ENCODE data around the gene TMPRSS2.

Gene TMPRSS2

DNA sequence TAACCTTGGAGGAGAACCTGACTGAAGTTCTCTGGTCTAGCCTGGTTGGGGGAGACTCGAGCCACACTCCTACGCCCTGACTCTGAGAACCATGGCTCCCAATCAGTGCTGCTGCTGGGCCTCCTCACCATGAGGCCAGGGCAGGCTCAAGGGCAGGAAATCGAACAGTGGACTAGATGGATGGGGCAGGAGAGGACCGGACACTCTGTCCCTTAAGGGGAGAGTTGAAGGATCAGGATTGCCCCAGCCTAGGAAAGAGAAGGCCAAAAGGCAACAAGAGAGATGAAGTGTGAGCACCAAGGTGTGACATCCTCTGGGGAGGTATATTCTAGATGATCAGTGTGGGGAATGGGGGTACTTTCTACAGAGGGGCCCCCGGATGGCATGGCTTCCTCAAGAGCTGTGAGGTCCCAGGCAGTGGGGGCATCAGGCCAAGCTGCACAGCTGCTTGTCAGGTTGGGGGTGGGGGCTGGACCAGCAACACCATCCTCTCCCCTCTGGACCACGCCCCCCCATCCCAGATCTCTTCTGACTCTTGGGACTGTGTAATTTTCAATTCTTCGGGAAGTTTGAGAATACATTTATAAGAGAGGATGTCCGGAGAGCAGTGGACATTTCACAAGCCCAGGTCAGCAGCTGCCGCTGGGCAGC lies 47.9 kb downstream of the TMPRSS2 start:
- peaks cover 5% of the 10 kb centered on the region; the same call in 1 of the 2 replicates for H3K4me1 ChIP-seq (ENCODE audit: insufficient read depth, low read length)
- peaks cover 12% of the 10 kb centered on the region for H3K9me3 ChIP-seq (ENCODE audit: insufficient read depth, low read depth, low read length)
- no peak overlapping the region for H3K9ac ChIP-seq (ENCODE audit: low read depth, low read length)
- no peak overlapping the region for H3K4me3 ChIP-seq (ENCODE audit: low read length)
- H3K36me3 ChIP-seq (ENCODE audit: insufficient read depth, low read depth, low read length), result peaks cover 12% of the 10 kb centered on the region
- H3K27me3 ChIP-seq (ENCODE audit: insufficient read depth, low read length), result no peaks in the 10 kb centered on the region
- no peak overlapping the region for H3K27ac ChIP-seq (ENCODE audit: low read length)

DNA sequence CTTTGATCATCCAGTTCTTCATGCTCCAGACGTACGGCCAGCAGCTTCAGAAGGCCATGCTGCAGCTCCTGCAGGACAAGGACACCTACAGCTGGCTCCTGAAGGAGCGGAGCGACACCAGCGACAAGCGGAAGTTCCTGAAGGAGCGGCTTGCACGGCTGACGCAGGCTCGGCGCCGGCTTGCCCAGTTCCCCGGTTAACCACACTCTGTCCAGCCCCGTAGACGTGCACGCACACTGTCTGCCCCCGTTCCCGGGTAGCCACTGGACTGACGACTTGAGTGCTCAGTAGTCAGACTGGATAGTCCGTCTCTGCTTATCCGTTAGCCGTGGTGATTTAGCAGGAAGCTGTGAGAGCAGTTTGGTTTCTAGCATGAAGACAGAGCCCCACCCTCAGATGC lies 49.4 kb downstream of the TMPRSS2 start:
- peaks cover 8% of the 10 kb centered on the region for H3K4me1 ChIP-seq (ENCODE audit: insufficient read depth, low read length)
- no peak overlapping the region for H3K4me3 ChIP-seq (ENCODE audit: low read length)
- H3K9ac ChIP-seq (ENCODE audit: low read depth, low read length), result no peak overlapping the region
- H3K27me3 ChIP-seq (ENCODE audit: insufficient read depth, low read length), result no peaks in the 10 kb centered on the region
- H3K36me3 ChIP-seq (ENCODE audit: insufficient read depth, low read depth, low read length), result no peaks in the 10 kb centered on the region
- peaks cover 1% of the 10 kb centered on the region for H3K9me3 ChIP-seq (ENCODE audit: insufficient read depth, low read depth, low read length)
- H3K27ac ChIP-seq (ENCODE audit: low read length), result no peak overlapping the region

DNA sequence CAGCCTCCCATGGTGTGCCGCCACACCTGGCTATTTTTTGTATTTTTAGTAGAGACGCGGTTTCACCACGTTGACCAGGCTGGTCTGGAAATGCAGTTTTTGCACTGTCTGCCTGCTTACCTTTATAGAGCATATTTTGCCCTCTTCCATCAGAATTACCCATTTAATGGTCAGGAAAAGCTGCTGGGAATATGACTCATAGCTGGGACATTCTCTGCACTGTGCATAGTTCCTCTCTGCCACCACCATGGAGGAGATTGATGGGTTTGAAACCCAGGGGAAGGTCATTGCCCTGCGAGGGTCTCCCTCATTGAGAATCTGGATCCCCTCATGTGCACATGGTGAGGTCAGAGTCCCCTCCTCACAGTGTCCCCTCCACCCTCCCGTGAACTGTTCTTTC lies 49.8 kb downstream of the TMPRSS2 start:
- no peak overlapping the region for H3K27ac ChIP-seq (ENCODE audit: low read length)
- no peak overlapping the region for H3K9ac ChIP-seq (ENCODE audit: low read depth, low read length)
- no peaks in the 10 kb centered on the region for H3K27me3 ChIP-seq (ENCODE audit: insufficient read depth, low read length)
- H3K4me3 ChIP-seq (ENCODE audit: low read length), result no peak overlapping the region
- no peaks in the 10 kb centered on the region; the same call in 1 of the 2 replicates for H3K9me3 ChIP-seq (ENCODE audit: insufficient read depth, low read depth, low read length)
- H3K36me3 ChIP-seq (ENCODE audit: insufficient read depth, low read depth, low read length), result no peaks in the 10 kb centered on the region
- H3K4me1 ChIP-seq (ENCODE audit: insufficient read depth, low read length), result peaks cover 8% of the 10 kb centered on the region

DNA sequence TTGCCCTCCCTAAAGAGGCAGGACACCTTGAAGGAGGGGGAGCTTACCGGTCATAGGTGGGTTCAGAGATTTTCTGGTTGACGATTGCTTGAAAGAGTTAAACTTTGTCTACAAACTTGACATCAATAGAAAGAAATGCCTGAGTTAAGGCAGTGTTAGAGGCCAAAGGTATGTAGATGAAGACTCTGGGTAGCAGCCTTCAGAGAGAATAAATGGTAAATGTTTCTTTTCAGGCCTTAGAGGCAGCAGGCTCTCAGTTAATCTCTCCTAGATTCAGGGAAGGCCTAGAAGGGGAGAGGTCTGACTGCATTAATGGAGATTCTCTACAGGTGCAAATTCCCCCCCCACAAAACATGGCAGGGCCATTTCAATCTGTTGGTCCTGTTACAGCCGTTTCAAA lies 54.2 kb downstream of the TMPRSS2 start:
- H3K27me3 ChIP-seq (ENCODE audit: insufficient read depth, low read length), result no peaks in the 10 kb centered on the region
- H3K4me1 ChIP-seq (ENCODE audit: insufficient read depth, low read length), result peaks cover 3% of the 10 kb centered on the region
- H3K36me3 ChIP-seq (ENCODE audit: insufficient read depth, low read depth, low read length), result no peaks in the 10 kb centered on the region
- H3K27ac ChIP-seq (ENCODE audit: low read length), result no peak overlapping the region
- H3K4me3 ChIP-seq (ENCODE audit: low read length), result no peak overlapping the region
- no peaks in the 10 kb centered on the region for H3K9me3 ChIP-seq (ENCODE audit: insufficient read depth, low read depth, low read length)
- H3K9ac ChIP-seq (ENCODE audit: low read depth, low read length), result no peak overlapping the region

GRCh38 chr21:41453198-41453597 lies 54.8 kb downstream of the TMPRSS2 start:
- no peaks in the 10 kb centered on the region for H3K27me3 ChIP-seq (ENCODE audit: insufficient read depth, low read length)
- H3K4me3 ChIP-seq (ENCODE audit: low read length), result no peak overlapping the region
- H3K9me3 ChIP-seq (ENCODE audit: insufficient read depth, low read depth, low read length), result no peaks in the 10 kb centered on the region
- no peak overlapping the region for H3K9ac ChIP-seq (ENCODE audit: low read depth, low read length)
- peaks cover 3% of the 10 kb centered on the region for H3K4me1 ChIP-seq (ENCODE audit: insufficient read depth, low read length)
- no peaks in the 10 kb centered on the region for H3K36me3 ChIP-seq (ENCODE audit: insufficient read depth, low read depth, low read length)
- H3K27ac ChIP-seq (ENCODE audit: low read length), result no peak overlapping the region

DNA sequence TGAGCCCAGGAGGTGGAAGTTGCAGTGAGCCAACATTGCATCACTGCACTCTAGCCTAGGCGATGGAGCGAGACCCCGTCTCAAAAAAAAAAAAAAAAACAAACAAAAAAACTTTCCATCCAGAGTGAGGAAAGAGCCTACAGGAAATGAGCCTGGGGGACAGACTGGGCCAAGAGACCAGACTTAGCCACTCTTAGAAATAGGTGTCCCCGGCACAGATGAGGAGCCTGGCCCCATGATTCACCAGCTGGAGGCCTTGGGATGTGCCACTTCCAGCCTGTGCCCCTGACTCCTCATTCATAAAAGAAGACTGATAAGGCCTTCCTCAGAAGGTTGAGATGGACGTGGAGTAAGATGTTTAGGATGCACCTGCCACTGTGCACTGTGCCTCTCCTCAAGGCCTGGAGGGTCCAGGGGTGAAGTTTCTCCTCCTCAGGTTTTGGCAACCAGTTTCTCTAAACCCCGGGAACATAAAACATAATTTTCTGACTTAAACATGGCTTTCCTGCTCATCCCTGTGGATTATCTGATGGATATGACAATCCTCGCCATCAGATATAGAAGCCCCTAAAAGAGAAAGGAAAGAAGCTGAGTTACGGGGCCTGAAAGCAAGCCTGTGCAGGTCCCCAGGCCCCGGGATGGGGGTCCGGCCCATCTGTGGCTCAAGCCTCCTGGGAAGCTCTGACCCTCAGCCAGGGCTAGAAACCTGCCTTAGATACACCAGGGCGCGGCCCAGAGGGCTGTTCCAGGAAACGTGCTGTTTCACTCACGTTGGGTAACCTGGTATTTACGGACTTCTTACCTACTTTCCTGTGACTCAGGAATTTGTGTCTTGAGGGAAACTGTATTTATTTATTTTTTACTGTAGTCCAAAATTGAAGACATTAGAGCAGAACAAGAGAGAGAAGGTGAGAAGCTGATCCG lies 55.9 kb downstream of the TMPRSS2 start:
- Histone ChIP-seq H3K9ac (ENCODE audit: low read depth, low read length) (no peak overlapping the region), H3K9me3 (ENCODE audit: insufficient read depth, low read depth, low read length) (no peaks in the 10 kb centered on the region), H3K36me3 (ENCODE audit: insufficient read depth, low read depth, low read length) (no peaks in the 10 kb centered on the region), H3K27me3 (ENCODE audit: insufficient read depth, low read length) (no peaks in the 10 kb centered on the region), H3K4me1 (ENCODE audit: insufficient read depth, low read length) (peaks cover 3% of the 10 kb centered on the region), H3K4me3 (ENCODE audit: low read length) (no peak overlapping the region), H3K27ac (ENCODE audit: low read length) (no peak overlapping the region)

DNA sequence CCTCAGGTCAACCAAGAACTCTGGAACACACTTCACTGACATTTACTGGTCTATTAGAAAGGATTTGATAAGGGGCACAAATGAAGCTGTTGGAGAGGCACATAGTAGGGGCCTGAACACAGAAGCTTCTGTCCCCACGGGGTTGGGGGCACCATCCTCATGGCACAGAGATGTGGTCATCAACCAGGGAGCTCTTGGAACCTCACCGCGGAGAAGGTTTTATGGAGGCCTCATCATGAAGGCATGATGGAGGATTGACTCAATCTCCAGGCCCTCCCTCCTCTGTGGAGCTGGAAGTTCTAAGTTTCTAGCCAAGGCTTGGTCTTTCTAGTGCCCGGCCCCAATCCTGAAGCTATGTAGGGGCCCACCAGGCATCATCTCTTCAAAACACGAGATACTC lies 58.3 kb downstream of the TMPRSS2 start:
- Histone ChIP-seq H3K4me3 (ENCODE audit: low read length) (no peak overlapping the region), H3K9me3 (ENCODE audit: insufficient read depth, low read depth, low read length) (no peaks in the 10 kb centered on the region), H3K27ac (ENCODE audit: low read length) (no peak overlapping the region), H3K9ac (ENCODE audit: low read depth, low read length) (no peak overlapping the region), H3K36me3 (ENCODE audit: insufficient read depth, low read depth, low read length) (no peaks in the 10 kb centered on the region), H3K27me3 (ENCODE audit: insufficient read depth, low read length) (no peaks in the 10 kb centered on the region), H3K4me1 (ENCODE audit: insufficient read depth, low read length) (peaks cover 3% of the 10 kb centered on the region)

DNA sequence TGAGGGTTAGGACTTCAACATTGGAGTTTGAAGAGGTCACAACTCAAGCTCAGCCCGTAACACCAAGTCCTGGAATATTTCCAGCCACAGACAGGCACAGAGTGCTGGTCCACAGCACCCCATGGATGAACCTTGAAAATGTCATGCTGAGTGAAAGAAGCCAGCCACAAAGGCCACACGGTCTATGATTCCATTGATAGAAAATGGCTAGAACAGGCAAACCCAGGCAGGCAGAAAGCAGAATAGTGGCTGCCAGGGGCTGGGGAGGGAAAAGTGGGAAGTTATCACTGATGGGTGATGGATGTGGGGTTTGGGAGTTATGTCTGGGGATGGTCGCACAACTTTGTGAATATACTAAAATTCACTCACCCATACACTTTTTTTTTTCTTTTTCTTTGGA lies 60.6 kb downstream of the TMPRSS2 start:
- no peak overlapping the region for H3K27ac ChIP-seq (ENCODE audit: low read length)
- no peaks in the 10 kb centered on the region for H3K27me3 ChIP-seq (ENCODE audit: insufficient read depth, low read length)
- H3K9ac ChIP-seq (ENCODE audit: low read depth, low read length), result no peak overlapping the region
- no peak overlapping the region for H3K4me3 ChIP-seq (ENCODE audit: low read length)
- H3K9me3 ChIP-seq (ENCODE audit: insufficient read depth, low read depth, low read length), result no peaks in the 10 kb centered on the region
- no peaks in the 10 kb centered on the region for H3K36me3 ChIP-seq (ENCODE audit: insufficient read depth, low read depth, low read length)
- no peaks in the 10 kb centered on the region for H3K4me1 ChIP-seq (ENCODE audit: insufficient read depth, low read length)

GRCh38 chr21:41446586-41446985 lies 61.4 kb downstream of the TMPRSS2 start:
- H3K36me3 ChIP-seq (ENCODE audit: insufficient read depth, low read depth, low read length), result no peaks in the 10 kb centered on the region

DNA sequence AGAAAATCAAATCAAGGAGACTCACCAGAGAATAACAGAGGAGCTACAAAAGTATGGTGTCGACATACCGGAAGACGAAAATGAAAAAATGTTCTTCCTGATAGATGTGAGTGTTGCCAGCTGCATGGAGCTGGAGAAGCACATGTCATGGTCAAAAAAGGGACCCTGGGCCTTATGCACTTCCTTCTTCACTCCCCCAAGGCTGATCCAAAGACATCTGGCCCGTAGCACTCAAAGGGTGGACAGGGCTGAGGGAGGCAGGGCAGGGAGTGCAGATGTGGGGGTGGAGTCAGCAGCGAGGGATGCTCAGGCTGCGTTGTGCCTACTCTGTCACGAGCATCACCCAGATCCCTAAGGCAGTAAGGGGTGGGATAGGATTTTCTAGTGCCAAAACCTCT lies 62.5 kb downstream of the TMPRSS2 start:
- H3K27ac ChIP-seq (ENCODE audit: low read length), result no peak overlapping the region
- no peaks in the 10 kb centered on the region for H3K36me3 ChIP-seq (ENCODE audit: insufficient read depth, low read depth, low read length)
- H3K27me3 ChIP-seq (ENCODE audit: insufficient read depth, low read length), result no peaks in the 10 kb centered on the region
- H3K9ac ChIP-seq (ENCODE audit: low read depth, low read length), result no peak overlapping the region
- no peaks in the 10 kb centered on the region for H3K9me3 ChIP-seq (ENCODE audit: insufficient read depth, low read depth, low read length)
- H3K4me3 ChIP-seq (ENCODE audit: low read length), result no peak overlapping the region
- no peaks in the 10 kb centered on the region for H3K4me1 ChIP-seq (ENCODE audit: insufficient read depth, low read length)

More at GRCh38 chr21:41446586-41446985, 61.4 kb downstream of the TMPRSS2 start:
- Histone ChIP-seq H3K4me3 (ENCODE audit: low read length) (no peak overlapping the region), H3K9ac (ENCODE audit: low read depth, low read length) (no peak overlapping the region), H3K27me3 (ENCODE audit: insufficient read depth, low read length) (no peaks in the 10 kb centered on the region), H3K9me3 (ENCODE audit: insufficient read depth, low read depth, low read length) (no peaks in the 10 kb centered on the region), H3K4me1 (ENCODE audit: insufficient read depth, low read length) (no peaks in the 10 kb centered on the region), H3K27ac (ENCODE audit: low read length) (no peak overlapping the region)

DNA sequence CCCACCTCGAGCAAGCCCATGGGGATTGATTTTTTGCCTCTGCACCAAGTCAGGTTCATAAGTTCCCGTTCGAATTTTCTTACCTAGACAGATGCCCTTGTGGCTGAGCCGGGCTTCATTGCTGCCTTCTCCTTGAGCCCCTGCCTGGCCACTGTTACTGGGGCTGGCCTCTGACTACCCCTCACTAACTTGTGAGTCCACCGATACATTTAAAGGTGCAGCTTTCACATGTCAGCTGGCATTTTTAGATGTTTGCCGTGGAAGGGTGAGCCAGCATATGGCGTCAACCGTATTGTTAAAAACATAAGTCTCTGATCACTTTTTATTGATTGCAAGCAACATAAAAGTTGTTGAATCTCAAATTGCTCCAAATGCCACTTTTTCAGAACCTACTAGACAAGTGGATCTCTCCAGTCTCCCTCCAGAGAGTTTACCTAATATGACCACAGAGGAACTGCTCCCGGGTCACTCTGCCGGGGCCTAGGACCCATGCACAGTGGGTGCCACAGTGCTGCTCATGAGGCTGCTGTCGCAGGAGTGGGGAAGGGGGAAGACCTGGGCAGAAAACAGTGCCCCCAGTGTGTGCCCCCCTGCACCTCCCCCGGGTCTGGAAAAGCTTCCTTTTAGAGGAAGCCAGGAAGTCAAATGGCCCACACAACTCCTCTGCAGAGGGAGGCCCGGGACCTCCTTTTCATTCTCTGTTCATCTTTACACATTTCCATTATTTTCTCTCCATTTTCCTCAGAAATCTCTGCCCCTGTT lies 63.1 kb downstream of the TMPRSS2 start:
- H3K27me3 ChIP-seq (ENCODE audit: insufficient read depth, low read length), result no peaks in the 10 kb centered on the region
- H3K36me3 ChIP-seq (ENCODE audit: insufficient read depth, low read depth, low read length), result no peaks in the 10 kb centered on the region
- no peaks in the 10 kb centered on the region for H3K4me1 ChIP-seq (ENCODE audit: insufficient read depth, low read length)
- H3K9ac ChIP-seq (ENCODE audit: low read depth, low read length), result no peak overlapping the region
- H3K9me3 ChIP-seq (ENCODE audit: insufficient read depth, low read depth, low read length), result no peaks in the 10 kb centered on the region
- H3K27ac ChIP-seq (ENCODE audit: low read length), result no peak overlapping the region
- no peak overlapping the region for H3K4me3 ChIP-seq (ENCODE audit: low read length)
